Thymus (tissue), 11 donors: ENCODE data around the gene RBP3. TPM values are rescaled to one million over a fixed set of nuclear protein-coding genes. Genes with fewer than 3 reads are reported as not detected.

Experiments
- DNase-seq, 9 donors: peaks; one replicate each; pipeline ENCODE4 v3.0.0-alpha.2; 2013; ENCODE audit warnings: low spot score in 9 of 9, low read depth in 6 of 9, missing footprints in 1 of 9
- H3K27ac ChIP-seq, 2 donors: one replicate each; pipeline ENCODE4 v1.5.1; 2013; ENCODE audit warnings: control low read depth in 1 of 2, low read depth in 1 of 2, low read length in 1 of 2, mild to moderate bottlenecking in 1 of 2, moderate library complexity in 1 of 2
- H3K27me3 ChIP-seq, 2 donors: one replicate each; pipeline ENCODE4 v1.5.1; 2013; ENCODE audit warnings: low read length in 1 of 2; ENCODE audit not compliant: control insufficient read depth in 2 of 2, insufficient read depth in 1 of 2
- H3K36me3 ChIP-seq, 2 donors: one replicate each; pipeline ENCODE4 v1.5.1; 2013; ENCODE audit warnings: low read length in 1 of 2, mild to moderate bottlenecking in 1 of 2, moderate library complexity in 1 of 2; ENCODE audit not compliant: control insufficient read depth in 2 of 2, insufficient read depth in 2 of 2
- H3K4me1 ChIP-seq, 2 donors: one replicate each; pipeline ENCODE4 v1.5.1; 2013; ENCODE audit warnings: low read length in 2 of 2; ENCODE audit not compliant: control insufficient read depth in 2 of 2, insufficient read depth in 2 of 2
- H3K4me3 ChIP-seq, 2 donors: one replicate each; pipeline ENCODE4 v1.5.1; 2013; ENCODE audit warnings: low read length in 2 of 2, control low read depth in 1 of 2, mild to moderate bottlenecking in 1 of 2
- H3K9me3 ChIP-seq, 2 donors: one replicate each; pipeline ENCODE4 v1.5.1; 2013; ENCODE audit warnings: low read length in 1 of 2, mild to moderate bottlenecking in 1 of 2; ENCODE audit not compliant: control insufficient read depth in 2 of 2, insufficient read depth in 1 of 2
- WGBS: extraction: QIAGEN DNeasy Blood & Tissue Kit; methylation state at CpG from one replicate; pipeline ENCODE4 v1.1.7; 2013; 5-methylcytosine and 5-hydroxymethylcytosine counted together
- polyA plus RNA-seq: library from polyadenylated mRNA; stranded (reverse); fragments of 200-250 nt; gene quantifications from one replicate; pipeline ENCODE4 v1.2.3, GENCODE V29; 2013
- total RNA-seq: library from RNA; stranded (reverse); fragments of 120-200 nt; gene quantifications from one replicate; pipeline ENCODE4 v1.2.4, GENCODE V29; 2013
- donor health status: healthy.

RBP3 gene
- total and polyA plus RNA-seq, 2 donors, result 0.05 TPM

GRCh38 chr10:47404937-47405336 lies 56.8 kb downstream of the RBP3 start:
- no peak overlapping the region for H3K27ac ChIP-seq
- 99% methylated on average over 2 of the region's 2 CpGs for WGBS
- peaks cover 0 to 13% of the 10 kb centered on the region in 2 donors for H3K4me1 ChIP-seq
- no peak overlapping the region for H3K4me3 ChIP-seq
- no peaks in the 10 kb centered on the region for H3K27me3 ChIP-seq
- H3K36me3 ChIP-seq, result no peaks in the 10 kb centered on the region
- H3K9me3 ChIP-seq, result peaks cover 0 to 5% of the 10 kb centered on the region in 2 donors
- no peak for DNase-seq

- 93% methylated on average over 11 of the region's 11 CpGs for WGBS
- Histone ChIP-seq H3K9me3 (peaks cover 0 to 5% of the 10 kb centered on the region in 2 donors), H3K27ac (no peak overlapping the region), H3K27me3 (no peaks in the 10 kb centered on the region), H3K4me1 (peaks cover 0 to 15% of the 10 kb centered on the region in 2 donors), H3K36me3 (no peaks in the 10 kb centered on the region), H3K4me3 (no peak overlapping the region)
- DNase-seq, result no peak
Measured at GRCh38 chr10:47405857-47406547, 57.8 kb downstream of the RBP3 start.

- no peak overlapping the region for H3K27ac ChIP-seq
- H3K9me3 ChIP-seq, result peaks cover 0 to 5% of the 10 kb centered on the region in 2 donors
- H3K27me3 ChIP-seq, result no peaks in the 10 kb centered on the region
- 96% methylated on average over 4 of the region's 4 CpGs for WGBS
- H3K4me3 ChIP-seq, result no peak overlapping the region
- peaks cover 0 to 15% of the 10 kb centered on the region in 2 donors for H3K4me1 ChIP-seq
- no peak for DNase-seq
- no peaks in the 10 kb centered on the region for H3K36me3 ChIP-seq
Measured at GRCh38 chr10:47406548-47406869, 58.3 kb downstream of the RBP3 start.

- Histone ChIP-seq H3K4me1 (peaks cover 0 to 15% of the 10 kb centered on the region in 2 donors), H3K27ac (no peak overlapping the region), H3K36me3 (no peaks in the 10 kb centered on the region), H3K27me3 (no peaks in the 10 kb centered on the region), H3K9me3 (peaks cover 0 to 5% of the 10 kb centered on the region in 2 donors), H3K4me3 (no peak overlapping the region)
- 95% methylated on average over 9 of the region's 9 CpGs for WGBS
- DNase-seq, result no peak
Measured at GRCh38 chr10:47406870-47407691, 58.9 kb downstream of the RBP3 start.

Other genes with a start within 250 kb of the RBP3 start
- gene GDF10, start 48.2 kb upstream of the RBP3 start, total RNA-seq, result 0.47 TPM
- 0.39 TPM for gene GDF10, start 48.2 kb upstream of the RBP3 start, polyA plus RNA-seq
- not detected for gene GDF2, start 25.9 kb upstream of the RBP3 start, total RNA-seq
- 0.02 TPM for gene GDF2, start 25.9 kb upstream of the RBP3 start, polyA plus RNA-seq
- 0.24 TPM for gene ZNF488, start 35.9 kb downstream of the RBP3 start, total RNA-seq
- gene ZNF488, start 35.9 kb downstream of the RBP3 start, polyA plus RNA-seq, result 0.23 TPM
- gene ANXA8, start 135.8 kb downstream of the RBP3 start, total RNA-seq, result 6.9 TPM
- 23.2 TPM for gene ANXA8, start 135.8 kb downstream of the RBP3 start, polyA plus RNA-seq
- gene FAM25G, start 143.3 kb downstream of the RBP3 start, total RNA-seq, result 1.2 TPM
- gene FAM25G, start 143.3 kb downstream of the RBP3 start, polyA plus RNA-seq, result 4.2 TPM
- 4.2 TPM for gene AGAP9, start 175.3 kb downstream of the RBP3 start, total RNA-seq
- 19.1 TPM for gene AGAP9, start 175.3 kb downstream of the RBP3 start, polyA plus RNA-seq